Transverse colon (tissue), 4 donors: ENCODE data around the gene IDUA.

Experiments
- EP300 ChIP-seq: sonication (generic); formaldehyde crosslinking; IDR thresholded peaks from one replicate; pipeline ENCODE4 v1.6.1; 2017; ENCODE audit warnings: antibody characterized with exemption, low read depth
- POLR2A ChIP-seq: fragments of 450-650 bp; IDR thresholded peaks from one replicate; pipeline ENCODE4 v1.6.1; 2016; ENCODE audit warnings: antibody characterized with exemption, mild to moderate bottlenecking, moderate library complexity
- POLR2AphosphoS5 ChIP-seq, 3 donors: sonication (generic); formaldehyde crosslinking; IDR thresholded peaks; one replicate each; pipeline ENCODE4 v1.6.1; 2016; ENCODE audit warnings: antibody characterized with exemption in 3 of 3
- TF ChIP-seq, protein P1 (sequence below), 5 experiments: fragments of 200-600 bp in 3 of 5; fragments of 450-650 bp in 2 of 5; sonication (generic) in 3 of 5; IDR thresholded peaks; 1 replicate in 2 of 5; 2 replicates in 3 of 5; pipeline ENCODE4 v1.5.1; 2016 to 2017; ENCODE audit warnings: antibody characterized with exemption in 5 of 5, inconsistent platforms in 3 of 5, mild to moderate bottlenecking in 2 of 5, moderate library complexity in 1 of 5

DNA sequence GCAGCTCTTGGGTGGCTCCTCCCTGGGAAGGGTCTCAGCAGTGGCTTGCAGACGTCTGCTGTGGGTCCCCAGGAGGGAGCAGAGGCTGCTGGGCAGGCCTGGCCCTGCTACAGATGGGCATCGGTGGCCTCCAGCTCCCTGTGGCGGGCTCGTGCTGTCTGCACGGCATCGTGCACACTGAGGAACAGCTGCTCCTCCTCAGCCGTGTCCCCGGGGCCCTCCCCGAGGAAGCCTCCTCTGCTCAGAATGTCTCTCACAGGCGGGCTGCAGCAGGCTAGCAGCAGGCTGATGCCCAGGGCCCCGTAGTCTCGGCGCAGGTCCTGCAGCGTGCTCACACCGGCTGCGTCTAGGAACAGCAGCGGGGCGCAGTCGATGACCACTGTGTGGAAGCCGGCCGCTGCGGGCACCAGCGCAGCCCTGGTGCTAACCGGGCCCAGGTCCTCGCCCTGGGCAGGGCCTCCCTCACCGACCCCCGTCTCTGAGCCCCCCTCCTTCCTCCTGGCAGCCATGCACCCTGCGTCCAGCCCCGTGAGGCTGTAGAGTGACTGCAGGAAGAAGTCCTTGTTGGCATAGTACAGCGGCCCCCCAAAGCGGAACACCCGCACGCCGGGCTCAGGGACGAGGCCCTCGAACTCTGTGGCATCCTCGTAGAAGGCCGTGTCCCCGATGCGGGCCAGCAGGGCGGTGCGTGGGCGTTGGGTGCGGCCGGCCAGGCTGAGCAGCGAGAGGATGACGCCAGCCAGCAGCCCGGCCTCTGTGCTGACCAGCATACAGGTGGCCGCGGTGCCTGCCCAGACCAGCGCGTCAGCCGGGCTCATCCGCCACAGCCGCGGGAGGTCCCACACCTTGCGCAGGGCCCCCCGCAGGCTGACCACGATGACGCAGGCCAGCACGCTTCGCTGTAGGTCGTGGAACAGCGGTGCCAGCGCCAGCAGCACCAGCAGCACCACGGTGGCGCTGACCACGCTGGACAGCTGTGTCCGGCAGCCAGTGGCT lies 2.2 kb downstream of the IDUA start:
- TF ChIP-seq EP300, result no peak
- TF ChIP-seq POLR2AphosphoS5 (IDR thresholded peaks at IDR 0.05), result no peak
- TF ChIP-seq, protein P1, sequence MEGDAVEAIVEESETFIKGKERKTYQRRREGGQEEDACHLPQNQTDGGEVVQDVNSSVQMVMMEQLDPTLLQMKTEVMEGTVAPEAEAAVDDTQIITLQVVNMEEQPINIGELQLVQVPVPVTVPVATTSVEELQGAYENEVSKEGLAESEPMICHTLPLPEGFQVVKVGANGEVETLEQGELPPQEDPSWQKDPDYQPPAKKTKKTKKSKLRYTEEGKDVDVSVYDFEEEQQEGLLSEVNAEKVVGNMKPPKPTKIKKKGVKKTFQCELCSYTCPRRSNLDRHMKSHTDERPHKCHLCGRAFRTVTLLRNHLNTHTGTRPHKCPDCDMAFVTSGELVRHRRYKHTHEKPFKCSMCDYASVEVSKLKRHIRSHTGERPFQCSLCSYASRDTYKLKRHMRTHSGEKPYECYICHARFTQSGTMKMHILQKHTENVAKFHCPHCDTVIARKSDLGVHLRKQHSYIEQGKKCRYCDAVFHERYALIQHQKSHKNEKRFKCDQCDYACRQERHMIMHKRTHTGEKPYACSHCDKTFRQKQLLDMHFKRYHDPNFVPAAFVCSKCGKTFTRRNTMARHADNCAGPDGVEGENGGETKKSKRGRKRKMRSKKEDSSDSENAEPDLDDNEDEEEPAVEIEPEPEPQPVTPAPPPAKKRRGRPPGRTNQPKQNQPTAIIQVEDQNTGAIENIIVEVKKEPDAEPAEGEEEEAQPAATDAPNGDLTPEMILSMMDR (IDR thresholded peaks at IDR 0.05), result no peak
- TF ChIP-seq POLR2A, result no peak
